ENCODE results near the gene PGGT1B. TPM values are rescaled to one million over a fixed set of nuclear protein-coding genes. Genes with fewer than 3 reads are reported as not detected.

PGGT1B gene
- total RNA-seq, 1 experiment from 2014 or later: 59.7 TPM

DNA sequence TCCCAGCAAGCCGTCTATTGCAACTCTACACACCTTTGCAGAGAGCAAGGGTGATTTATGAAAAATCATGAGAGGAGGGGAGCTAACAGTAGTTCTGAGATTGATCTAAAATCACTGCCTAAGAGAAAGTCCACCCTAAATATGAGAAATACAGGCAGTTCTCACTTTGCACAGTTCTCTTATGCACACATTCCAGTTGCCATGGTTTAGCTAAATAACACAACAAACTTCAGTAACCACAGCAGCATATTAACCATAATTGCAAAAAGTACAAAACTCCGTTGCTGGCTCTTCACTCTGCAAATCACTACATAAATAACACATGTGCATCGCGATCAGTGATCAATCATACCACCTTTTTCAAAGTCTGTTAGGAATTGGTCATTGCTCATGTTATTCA is 31.1 kb downstream of the PGGT1B start:
- Mint-ChIP-seq H3K36me3 (ENCODE audit: insufficient read depth in 1 of 3, low read depth in 3 of 3) (peaks cover 3 to 23% (median 17%) of the 10 kb centered on the region in 3 experiments; a peak in 5 of 7 replicates), H3K4me3 (no peak overlapping the region), H3K27me3 (ENCODE audit: low read depth) (no peaks in the 10 kb centered on the region), H3K4me1 (no peaks in the 10 kb centered on the region), H3K9me3 (no peaks in the 10 kb centered on the region), H3K27ac (no peak overlapping the region)
- Histone ChIP-seq H3T11ph (ENCODE audit: low read length) (no peak overlapping the region), H2BK120ac (ENCODE audit: low read depth, low read length, poor library complexity, severe bottlenecking) (no peak overlapping the region), H3K56ac (ENCODE audit: insufficient read length, low read depth, low read length) (no peak overlapping the region), H3K27ac (ENCODE audit: insufficient read length, low read depth, low read length) (no peak overlapping the region), H2BK15ac (ENCODE audit: low read depth, low read length) (no peak overlapping the region), H3K4me2 (ENCODE audit: insufficient read depth, insufficient read length, low read length) (no peak overlapping the region), H2BK12ac (ENCODE audit: insufficient read length, low read depth, low read length) (no peak overlapping the region), H3K23me2 (ENCODE audit: insufficient read length, low read depth, low read length, poor library complexity, severe bottlenecking) (no peaks in the 10 kb centered on the region), H2BK5ac (ENCODE audit: insufficient read length, low read length) (no peak overlapping the region), H3K14ac (ENCODE audit: insufficient read depth, low read length) (no peak overlapping the region), H2AFZ (ENCODE audit: low read length) (no peak overlapping the region), H3K4me1 (ENCODE audit: insufficient read depth, low read length) (no peaks in the 10 kb centered on the region), H4K8ac (replicated peaks; ENCODE audit: insufficient read length, low read depth, low read length) (no peak overlapping the region), H4K20me1 (ENCODE audit: control insufficient read depth, insufficient read depth, insufficient read length) (no peaks in the 10 kb centered on the region), H3K18ac (ENCODE audit: insufficient read length, low read depth, low read length) (no peak overlapping the region), H3K9me3 (ENCODE audit: control insufficient read depth, low read depth, low read length) (no peaks in the 10 kb centered on the region), H2BK20ac (ENCODE audit: low read depth, low read length, poor library complexity, severe bottlenecking) (no peak overlapping the region), H3K23ac (ENCODE audit: insufficient read length, low read depth, low read length) (no peak overlapping the region), H3K9ac (ENCODE audit: extremely low read depth, insufficient read length, low read length) (no peak overlapping the region), H4K5ac (ENCODE audit: insufficient read length, low read depth, low read length) (no peak overlapping the region), H4K91ac (ENCODE audit: insufficient read length, low read depth, low read length) (no peak overlapping the region), H3K27me3 (ENCODE audit: insufficient read depth, low read length) (no peaks in the 10 kb centered on the region), H3K4ac (ENCODE audit: low read depth, low read length) (no peak overlapping the region), H3K79me2 (ENCODE audit: insufficient read depth, low read length) (no peaks in the 10 kb centered on the region), H2AK5ac (ENCODE audit: insufficient read length, low read length) (no peak overlapping the region), H3K79me1 (ENCODE audit: insufficient read depth, low read depth, low read length, poor library complexity, severe bottlenecking) (no peaks in the 10 kb centered on the region)
- no peak for DNase-seq
- WGBS (ENCODE audit: extremely low coverage, insufficient read length, low lambda C conversion rate): no CpG with 5 or more reads among the region's 4 CpGs
- TF ChIP-seq, protein P1, sequence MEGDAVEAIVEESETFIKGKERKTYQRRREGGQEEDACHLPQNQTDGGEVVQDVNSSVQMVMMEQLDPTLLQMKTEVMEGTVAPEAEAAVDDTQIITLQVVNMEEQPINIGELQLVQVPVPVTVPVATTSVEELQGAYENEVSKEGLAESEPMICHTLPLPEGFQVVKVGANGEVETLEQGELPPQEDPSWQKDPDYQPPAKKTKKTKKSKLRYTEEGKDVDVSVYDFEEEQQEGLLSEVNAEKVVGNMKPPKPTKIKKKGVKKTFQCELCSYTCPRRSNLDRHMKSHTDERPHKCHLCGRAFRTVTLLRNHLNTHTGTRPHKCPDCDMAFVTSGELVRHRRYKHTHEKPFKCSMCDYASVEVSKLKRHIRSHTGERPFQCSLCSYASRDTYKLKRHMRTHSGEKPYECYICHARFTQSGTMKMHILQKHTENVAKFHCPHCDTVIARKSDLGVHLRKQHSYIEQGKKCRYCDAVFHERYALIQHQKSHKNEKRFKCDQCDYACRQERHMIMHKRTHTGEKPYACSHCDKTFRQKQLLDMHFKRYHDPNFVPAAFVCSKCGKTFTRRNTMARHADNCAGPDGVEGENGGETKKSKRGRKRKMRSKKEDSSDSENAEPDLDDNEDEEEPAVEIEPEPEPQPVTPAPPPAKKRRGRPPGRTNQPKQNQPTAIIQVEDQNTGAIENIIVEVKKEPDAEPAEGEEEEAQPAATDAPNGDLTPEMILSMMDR (conservative IDR thresholded peaks at IDR 0.05): no peak
